HG02798 (cell line): ENCODE measurements around the gene GABRG3.

Experiments
- ATAC-seq: cut with Tn5 transposase; IDR thresholded peaks from one replicate; pipeline ENCODE4 v1.9.1; 2021; ENCODE audit warnings: mild to moderate bottlenecking; ENCODE audit not compliant: unreplicated experiment, poor library complexity

The GABRG3 gene

DNA sequence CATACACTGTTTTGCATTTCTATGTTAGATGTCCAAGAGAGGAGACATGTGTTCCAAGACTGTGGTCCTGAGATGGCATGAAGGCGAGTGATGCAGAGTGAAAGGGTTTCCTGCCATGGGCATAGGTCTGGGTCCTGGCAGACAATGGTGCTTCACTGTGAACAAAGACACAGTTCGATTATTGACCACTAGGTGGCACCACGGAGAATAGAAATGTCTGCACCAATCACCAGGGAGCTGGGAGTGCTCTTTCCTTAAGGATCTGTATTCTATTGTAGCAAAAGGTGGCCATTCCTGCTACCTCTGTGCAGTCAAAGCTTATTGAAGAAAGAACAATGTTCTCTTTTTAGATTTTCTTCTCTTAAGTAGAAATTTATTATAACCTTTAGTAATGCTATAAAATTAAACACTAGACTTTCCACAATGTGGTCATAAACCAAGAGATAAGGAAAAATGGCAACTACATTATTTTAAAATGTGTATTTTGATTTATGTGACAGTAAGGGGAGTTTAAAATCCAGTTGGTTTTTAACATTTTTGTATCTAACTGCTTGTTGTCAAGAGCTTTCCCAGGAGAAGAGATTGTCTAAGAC is 88.7 kb downstream of the GABRG3 start:
- ATAC-seq, result peak; percentile 63

DNA sequence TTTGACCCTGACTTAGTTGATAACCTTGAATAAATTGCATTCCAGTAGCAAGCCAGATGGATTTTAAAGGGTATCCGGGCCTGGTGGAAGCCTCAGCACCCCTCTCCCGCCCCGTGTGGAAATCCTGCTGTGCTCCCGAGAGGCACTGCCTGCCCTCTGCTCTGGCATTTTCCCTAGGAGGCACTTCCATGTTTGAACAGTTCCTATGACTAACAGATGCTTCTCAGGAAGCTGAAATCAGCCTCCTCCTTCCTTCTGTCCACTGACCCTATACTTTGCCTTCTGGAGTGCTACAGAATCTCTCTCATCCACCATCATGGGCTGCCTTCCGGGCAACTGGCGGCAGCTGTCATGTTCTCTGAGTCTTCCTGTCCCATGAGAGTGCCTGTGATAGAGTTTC is 90.8 kb downstream of the GABRG3 start:
- ATAC-seq, result no peak

DNA sequence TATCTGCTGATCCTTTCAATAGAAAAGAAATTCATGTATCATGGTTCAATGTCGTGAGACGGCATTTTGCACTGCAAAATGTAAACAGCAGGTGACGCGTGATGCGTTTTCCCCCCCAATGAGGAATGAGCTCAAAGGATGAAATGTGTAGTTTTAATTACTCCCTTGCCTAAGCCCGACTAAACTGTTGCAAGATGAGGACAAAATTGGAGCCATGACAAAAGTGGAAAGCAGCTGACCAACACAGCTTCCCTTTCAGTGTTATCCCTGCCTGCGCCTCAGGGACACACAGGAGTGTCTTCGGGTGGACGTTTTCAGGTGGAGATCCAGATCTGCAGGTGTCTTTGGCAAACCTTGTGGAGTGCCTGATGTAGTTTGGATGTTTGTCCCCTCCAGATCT is 92.0 kb downstream of the GABRG3 start:
- ATAC-seq, result no peak

DNA sequence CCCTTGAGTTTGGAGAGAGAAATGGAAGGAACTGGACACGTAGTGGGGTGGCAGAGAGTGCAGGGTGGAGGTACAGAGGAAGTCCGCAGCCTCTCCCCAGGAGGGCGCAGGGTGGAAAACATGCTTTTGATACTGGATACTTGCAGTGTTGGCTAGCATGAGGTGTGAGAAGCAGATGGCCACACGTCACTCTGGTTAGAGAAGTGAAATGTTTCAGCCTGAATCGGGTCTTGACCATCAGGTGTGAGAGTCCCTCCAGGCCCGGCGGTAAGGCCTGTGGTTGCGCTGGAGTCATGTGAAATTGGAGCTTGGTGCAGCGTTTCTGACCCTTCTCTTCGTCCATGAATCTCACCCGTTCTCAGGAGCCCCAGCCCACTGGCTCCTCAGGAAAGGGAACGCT is 93.1 kb downstream of the GABRG3 start:
- ATAC-seq, result no peak

DNA sequence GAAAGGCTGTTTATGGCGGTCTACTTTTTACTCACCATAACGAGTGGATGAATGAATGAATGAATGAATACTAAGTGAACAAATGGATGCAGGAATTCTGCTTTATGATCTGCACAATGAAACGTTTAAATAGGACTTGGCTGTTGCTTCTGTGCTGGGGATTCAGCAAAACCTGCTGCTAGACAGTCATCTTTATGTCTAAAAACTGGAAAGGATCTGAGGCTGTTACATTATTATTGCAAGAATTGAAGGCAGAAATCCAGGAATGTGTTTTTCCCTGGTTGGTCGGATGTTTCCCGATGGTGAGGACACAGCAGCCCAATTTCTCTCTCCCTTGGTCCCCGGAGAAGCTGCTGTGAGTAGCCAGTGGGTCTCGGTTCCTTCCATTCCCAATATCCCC is 94.2 kb downstream of the GABRG3 start:
- ATAC-seq, result no peak

DNA sequence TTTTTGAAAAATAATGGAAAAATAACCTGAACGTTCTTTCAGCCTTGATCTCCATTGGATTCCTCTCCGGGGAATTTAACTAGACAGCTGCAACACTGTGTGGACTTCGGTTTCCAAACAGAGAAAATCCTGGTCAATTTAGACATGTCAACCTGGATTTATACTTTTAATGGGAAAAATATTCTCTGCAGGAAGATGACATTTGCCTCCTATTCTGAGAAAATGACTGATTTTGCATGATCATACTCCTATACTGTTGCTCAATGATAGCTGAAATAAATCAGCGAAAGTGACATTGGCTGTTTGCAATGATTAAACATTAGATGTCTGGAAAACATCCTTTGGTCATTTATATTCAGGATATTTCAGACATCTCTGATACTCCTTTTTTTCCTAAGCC is 94.8 kb downstream of the GABRG3 start:
- ATAC-seq, result no peak

DNA sequence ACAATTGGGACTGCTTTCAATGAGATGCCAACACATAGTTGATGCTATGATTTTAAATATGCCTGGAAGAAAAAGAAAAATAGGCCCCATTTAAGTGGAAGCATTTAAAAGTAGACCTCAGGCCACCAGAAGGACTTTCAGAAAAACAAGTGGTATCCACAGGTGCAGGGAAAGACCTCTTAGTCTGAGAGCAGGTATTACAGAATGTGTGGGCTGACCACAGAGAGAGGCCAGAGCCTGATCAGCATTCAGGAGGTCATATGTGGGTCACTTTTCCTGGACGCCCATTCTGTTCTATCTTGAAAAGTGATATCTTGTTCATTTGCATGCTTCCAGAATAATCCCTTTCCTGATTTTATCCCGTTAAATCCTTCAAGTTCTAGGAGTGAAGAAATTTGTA is 95.5 kb downstream of the GABRG3 start:
- no peak for ATAC-seq

DNA sequence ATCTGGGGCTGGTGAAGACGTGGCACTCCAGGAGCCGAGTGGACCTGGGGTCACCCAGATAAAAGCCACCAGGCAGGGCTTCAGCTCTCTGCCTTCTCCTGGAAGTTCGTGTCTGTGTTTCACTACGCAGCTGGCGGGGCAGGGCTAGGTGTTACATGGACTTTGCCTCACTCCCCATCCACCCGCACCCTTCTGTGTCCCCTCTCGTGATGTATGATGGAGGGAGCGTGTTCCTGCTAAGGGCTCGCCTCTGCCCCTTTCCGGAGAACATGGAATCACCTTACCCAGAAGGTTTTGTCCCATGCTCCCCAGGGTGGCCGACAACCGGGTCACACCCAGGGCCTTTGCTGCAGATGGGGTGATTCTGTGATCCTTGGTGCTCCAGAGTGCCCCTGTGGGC is 96.2 kb downstream of the GABRG3 start:
- no peak for ATAC-seq

DNA sequence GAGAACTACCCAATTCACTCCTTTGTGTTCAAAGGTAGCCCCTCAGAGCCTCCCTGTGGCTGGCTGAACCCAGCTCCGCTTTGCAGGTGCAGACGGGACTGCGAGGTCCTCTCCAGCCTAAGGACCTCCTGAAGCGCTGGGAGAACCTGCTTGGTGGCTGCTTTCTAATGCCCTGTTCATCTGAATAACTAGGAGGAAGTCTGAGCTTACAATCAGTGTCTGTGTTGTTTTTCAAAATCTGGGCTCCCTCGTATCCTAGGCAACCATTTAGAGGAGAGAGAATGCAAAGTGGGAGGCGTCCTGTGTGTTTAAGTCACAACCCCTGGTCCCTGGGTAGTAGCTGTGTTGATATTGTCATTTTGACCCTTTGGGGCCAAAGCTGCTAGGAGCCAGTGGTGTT is 99.9 kb downstream of the GABRG3 start:
- ATAC-seq, result no peak

DNA sequence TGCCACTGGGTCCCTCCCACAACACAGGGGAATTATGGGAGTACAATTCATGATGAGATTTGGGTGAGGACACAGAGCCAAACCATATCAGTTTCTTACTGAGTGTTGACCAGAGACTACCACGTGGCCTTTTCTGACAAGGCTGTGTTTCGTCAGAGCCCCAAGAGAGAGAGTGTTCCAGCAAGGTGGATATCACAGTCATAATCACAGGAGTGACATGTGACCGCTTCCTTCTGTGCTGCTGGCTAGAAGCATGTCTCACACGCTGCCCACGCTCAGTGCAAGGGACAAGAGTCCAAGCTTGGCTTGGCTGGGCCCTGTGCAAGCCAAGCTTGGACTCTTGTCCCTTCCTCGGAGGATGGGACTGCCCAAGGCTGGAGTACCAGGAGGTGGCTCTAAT is 103.2 kb downstream of the GABRG3 start:
- no peak for ATAC-seq

DNA sequence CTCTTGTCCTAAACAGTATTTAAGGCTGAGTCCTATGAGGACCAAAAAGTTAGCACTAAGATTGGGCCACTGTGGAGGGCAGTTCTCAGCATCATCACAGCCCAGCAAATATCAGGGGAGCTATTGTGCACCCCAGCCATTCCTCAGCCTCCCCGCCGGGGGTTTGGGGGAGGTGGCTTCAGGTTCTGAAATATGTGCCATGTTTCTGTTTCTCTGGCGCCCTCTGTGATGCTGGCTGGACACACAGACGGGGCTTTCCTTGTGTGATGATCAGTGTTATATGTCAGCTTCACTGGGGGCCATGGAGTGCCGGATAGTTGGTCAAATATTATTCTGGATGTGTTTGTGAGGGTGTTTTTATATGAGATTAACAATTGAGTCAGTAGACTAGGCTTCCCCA is 106.8 kb downstream of the GABRG3 start:
- ATAC-seq, result no peak

DNA sequence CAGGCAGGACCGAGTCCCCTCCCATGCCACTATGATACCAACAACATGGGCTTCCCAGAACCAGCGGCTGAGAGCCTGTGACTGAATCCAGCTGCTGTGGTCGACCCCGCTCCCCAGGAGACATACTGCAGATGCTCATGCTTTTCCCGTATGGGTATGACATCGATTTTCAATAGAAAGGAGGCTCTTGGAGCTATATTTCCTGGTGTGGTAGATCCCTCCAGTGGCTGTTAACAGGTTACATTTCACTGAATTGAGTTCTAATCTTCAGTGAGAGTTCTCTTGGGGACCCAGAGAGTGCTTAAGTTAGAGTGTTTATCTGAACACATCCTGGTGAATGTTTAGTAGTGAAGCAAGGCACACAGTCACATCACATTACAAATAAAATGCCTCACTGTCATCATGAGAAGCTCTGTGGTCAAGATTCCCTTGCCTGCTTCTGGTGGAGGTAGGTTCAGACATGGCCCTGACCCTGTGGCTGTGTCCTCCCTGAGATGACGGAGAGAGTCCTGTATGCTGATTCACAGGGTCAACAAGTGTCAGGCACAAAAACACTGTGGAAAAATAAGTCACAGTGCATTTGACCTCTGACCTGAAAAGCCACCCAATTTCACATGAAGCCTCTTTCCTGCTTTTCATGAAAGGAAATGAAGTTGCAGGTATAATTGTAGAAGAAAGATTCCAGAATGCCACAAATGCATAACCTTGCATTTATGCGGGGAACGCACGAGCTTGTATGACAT is 110.9 kb downstream of the GABRG3 start:
- no peak for ATAC-seq

DNA sequence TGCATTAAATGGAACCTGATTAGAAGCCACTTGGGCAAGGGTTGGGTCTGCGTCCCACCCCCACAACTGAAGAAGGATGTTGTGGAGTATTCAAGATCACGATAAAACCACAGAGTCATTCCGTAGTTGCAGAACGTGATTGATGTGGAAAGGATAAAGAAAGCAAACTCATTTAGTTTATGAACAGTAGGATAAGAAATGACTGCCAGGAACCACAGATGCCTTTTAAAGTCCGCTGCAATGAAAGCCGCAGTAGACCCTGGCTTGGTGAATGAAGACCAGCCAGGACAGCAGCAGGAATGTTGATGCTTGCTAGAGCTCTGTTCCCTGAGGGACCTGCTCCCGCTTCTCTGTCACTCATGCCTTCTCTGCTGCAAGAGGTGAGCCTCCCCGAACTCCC is 111.5 kb downstream of the GABRG3 start:
- no peak for ATAC-seq

DNA sequence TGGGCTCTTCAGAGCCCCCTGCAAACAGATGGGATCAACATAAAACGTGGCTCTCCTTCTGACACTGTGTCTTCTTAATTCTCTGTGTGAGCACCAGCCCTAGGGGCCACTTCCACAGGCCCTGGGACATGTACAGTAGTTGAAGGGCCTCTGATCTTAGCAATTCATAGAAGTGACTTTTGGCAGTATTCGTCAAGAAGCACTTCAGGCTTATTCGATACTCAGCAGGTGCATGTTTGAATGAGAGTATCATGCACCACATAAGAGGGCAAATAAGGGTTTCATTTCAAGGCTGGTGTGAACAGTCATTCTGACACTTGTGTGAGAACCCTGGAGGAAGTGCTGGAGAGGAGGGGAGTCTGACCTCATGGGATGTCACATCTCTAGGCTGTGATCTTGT is 113.9 kb downstream of the GABRG3 start:
- no peak for ATAC-seq

DNA sequence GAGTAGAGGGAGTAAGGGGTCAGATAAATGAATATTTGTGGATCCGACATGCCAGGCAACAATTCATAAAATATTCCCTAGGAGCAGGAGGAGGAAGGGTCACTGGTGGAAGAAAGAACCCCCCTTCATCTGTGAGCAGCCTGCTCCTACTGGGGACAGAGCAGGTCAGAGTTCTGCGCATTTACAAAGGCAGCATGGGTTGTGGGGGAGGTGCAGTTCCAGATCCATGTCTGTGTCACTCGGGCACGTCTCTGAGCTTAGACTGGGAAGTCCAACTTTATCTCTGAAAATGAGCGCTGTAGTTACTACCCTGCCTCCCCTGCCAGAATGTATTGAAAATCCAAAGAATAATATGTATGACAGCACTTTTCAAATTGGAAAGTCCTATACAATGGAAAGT is 115.2 kb downstream of the GABRG3 start:
- ATAC-seq, result no peak

DNA sequence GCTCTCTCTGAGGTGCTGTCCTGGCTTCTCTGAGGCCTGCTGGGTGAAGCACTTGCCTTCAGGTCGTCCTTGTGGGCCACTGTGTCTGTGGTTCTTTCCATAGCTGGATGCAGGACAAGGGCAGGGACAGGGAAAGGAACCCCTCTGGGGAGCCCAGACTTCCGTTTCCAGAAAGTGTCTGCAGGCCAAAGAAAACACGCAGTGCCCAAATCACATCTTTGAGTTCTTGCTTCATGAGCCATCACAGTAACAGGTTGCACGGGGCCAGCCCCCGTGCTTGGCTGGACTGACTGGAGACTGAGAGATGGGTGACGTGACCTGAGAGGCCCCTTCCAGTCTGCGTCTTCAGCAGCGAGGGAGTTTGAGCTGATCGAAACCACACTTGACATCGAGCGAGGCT is 115.8 kb downstream of the GABRG3 start:
- ATAC-seq, result no peak

DNA sequence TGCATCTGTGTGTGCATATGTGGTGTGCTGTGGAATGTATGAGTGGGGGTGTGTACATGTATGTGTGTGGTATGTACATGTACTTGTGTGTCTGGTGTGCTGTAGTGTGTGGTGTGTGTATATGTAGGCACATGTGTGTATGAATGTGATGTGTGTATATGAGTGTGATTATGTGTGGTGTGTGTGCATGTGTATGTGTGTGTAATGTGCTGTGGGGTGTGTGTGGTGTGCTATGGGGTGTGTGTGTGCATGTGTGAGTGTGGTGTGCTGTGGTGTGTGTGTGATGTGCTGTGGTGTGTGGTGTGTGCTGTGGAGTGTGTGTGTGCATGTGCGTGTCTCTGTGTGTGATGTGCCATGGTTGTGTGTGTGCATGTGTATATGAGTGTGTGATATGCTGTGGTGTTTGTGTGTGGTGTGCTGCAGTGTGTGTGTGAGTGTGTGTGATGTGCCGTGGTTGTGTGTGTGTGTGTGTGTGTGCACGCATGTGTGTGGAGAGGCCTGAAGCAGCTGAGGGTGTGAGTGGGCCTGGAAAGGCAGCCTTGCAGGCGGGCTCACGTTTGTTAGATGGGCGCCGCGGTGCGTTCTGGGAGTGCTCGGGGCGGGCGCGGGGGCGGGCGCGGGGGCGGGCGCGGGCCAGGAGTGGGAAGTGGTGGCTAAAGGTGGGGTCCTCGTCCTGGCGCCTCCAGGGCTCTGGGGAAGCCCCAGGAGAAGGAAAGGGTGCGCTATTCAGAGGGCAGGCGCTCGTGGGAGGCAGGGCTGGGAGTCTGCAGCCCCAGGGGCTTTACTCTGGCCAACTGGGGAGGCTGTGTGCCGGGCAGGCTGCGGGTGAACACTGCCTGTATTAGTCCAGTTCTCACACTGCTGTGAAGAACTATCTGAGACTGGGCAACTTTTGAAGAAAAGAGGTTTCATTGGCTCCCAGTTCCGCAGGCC is 116.9 kb downstream of the GABRG3 start:
- ATAC-seq, result no peak

DNA sequence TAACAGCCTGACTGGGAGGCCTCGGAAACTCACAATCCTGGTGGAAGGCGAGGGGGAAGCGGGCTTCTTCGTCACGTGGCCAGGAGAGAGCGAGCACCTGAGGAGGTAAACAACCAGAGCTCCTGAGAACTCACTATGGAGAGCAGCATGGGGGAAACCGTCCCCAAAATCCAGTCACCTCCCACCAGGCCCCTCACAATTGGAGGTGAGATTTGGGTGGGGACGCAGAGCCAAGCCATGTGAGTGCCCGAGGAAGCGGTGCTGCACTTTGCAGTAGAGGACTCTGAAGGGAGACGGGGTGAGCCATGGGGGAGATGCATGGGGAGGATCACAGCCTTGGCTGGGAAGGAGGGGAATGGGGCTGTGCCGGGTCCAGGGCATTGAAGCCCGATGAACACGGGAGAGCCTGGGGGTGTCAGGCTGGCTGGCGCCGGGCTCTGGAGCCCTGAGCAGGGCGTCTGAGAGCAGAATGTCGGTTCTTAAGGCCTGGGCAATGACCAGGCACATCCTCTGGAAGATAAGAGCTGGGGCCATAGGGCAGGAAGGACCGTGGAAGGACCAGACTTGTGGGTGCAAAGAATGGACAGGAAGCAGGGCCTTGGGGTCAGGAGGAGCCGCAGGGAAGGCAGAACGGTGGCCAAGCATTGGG is 117.7 kb downstream of the GABRG3 start:
- ATAC-seq, result no peak

DNA sequence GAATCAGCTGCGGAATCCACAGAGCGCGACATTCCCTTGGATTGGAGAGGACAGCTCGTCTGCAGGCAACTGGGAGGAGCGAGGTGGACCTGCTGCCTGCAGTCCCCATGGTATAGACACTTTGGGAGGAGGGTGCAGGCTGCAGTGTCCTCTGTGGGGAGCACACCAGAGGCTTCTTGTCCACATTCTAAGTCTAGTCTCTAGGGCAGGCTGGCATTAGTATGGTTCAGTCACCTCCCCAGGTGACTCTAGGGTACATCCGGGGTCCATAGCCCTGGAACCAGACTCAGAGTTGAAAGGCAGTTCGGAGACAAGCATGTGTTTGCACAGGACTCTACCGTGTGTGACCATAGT is 118.2 kb downstream of the GABRG3 start:
- no peak for ATAC-seq

DNA sequence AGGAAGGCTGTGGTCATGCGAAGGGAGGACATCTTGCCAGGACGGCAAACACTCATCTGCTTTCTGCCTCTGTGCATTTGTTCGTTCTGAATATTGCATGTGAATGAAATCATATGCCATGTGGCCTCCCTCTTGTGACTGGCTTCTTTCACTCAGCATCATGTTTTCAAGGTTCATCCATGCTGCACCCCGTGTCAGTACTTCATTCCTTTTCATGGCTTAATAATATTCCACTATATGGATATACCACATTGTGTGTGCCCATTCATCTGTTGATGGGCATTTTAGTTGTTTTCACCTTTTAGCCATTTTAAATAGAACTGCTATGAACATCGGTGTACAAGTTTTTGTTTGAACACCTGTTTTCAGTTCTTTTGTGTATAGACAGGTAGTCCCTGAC is 118.7 kb downstream of the GABRG3 start:
- no peak for ATAC-seq
